Stimulated activated CD4-positive, alpha-beta T cell treated with anti-CD3 and anti-CD28 coated beads, Interleukin-4, amount 100 ng/mL, for 1 hour (primary cell): ENCODE data around the gene PLEKHA7.
"Not testable (repeated sequence)": the region's sequence is repeated elsewhere in the genome, so short reads cannot be mapped to it uniquely, and the experiment has no call there.

ENCODE experiments used
- DNase-seq: peaks from one replicate; pipeline ENCODE4 v3.0.0-alpha.2; 2020

PLEKHA7 gene

GRCh38 chr11:16905375-16905774 is 108.8 kb downstream of the PLEKHA7 start:
- no peak for DNase-seq

- not testable (repeated sequence) for DNase-seq
These were observed 109.5 kb downstream of the PLEKHA7 start for GRCh38 chr11:16904761-16905160.

GRCh38 chr11:16902781-16903378 is 111.3 kb downstream of the PLEKHA7 start:
- no peak for DNase-seq

- peak; percentile 15 for DNase-seq
These were observed 112.0 kb downstream of the PLEKHA7 start for GRCh38 chr11:16902182-16902581.

GRCh38 chr11:16900491-16900890 is 113.7 kb downstream of the PLEKHA7 start:
- no peak for DNase-seq

GRCh38 chr11:16899708-16900303 is 114.4 kb downstream of the PLEKHA7 start:
- DNase-seq = no peak

GRCh38 chr11:16898274-16898985 is 115.8 kb downstream of the PLEKHA7 start:
- DNase-seq = no peak

GRCh38 chr11:16897470-16898061 is 116.6 kb downstream of the PLEKHA7 start:
- DNase-seq = no peak

GRCh38 chr11:16896729-16897469 is 117.3 kb downstream of the PLEKHA7 start:
- no peak for DNase-seq

GRCh38 chr11:16895306-16895705 is 118.9 kb downstream of the PLEKHA7 start:
- DNase-seq = no peak

- DNase-seq = no peak
These were observed 120.7 kb downstream of the PLEKHA7 start for GRCh38 chr11:16893456-16894066.

- no peak for DNase-seq
These were observed 122.2 kb downstream of the PLEKHA7 start for GRCh38 chr11:16891964-16892363.

- DNase-seq = no peak
These were observed 123.0 kb downstream of the PLEKHA7 start for GRCh38 chr11:16891165-16891564.

- no peak for DNase-seq
These were observed 123.8 kb downstream of the PLEKHA7 start for GRCh38 chr11:16890442-16890841.

- no peak for DNase-seq
These were observed 124.3 kb downstream of the PLEKHA7 start for GRCh38 chr11:16889905-16890304.

GRCh38 chr11:16889010-16889409 is 125.2 kb downstream of the PLEKHA7 start:
- not testable (repeated sequence) for DNase-seq

- not testable (repeated sequence) for DNase-seq
These were observed 126.3 kb downstream of the PLEKHA7 start for GRCh38 chr11:16887887-16888286.

- DNase-seq = no peak
These were observed 131.0 kb downstream of the PLEKHA7 start for GRCh38 chr11:16883174-16883573.

GRCh38 chr11:16881766-16882165 is 132.4 kb downstream of the PLEKHA7 start:
- no peak for DNase-seq

GRCh38 chr11:16881074-16881709 is 133.0 kb downstream of the PLEKHA7 start:
- no peak for DNase-seq

GRCh38 chr11:16880184-16880801 is 133.9 kb downstream of the PLEKHA7 start:
- no peak for DNase-seq

GRCh38 chr11:16879690-16880089 is 134.5 kb downstream of the PLEKHA7 start:
- no peak for DNase-seq
